GM12878 (cell line): ENCODE results near the gene NELL1. TPM values are rescaled to one million over a fixed set of nuclear protein-coding genes. Genes with fewer than 3 reads are reported as not detected.

Experiments
- ATAC-seq: fragments of 200-7000 bp; cut with Tn5 transposase; 3 replicates; pipeline ENCODE4 v1.9.1; 2020; ENCODE audit warnings: mild to moderate bottlenecking, moderate library complexity
- BruUV-seq: library from RNA; stranded (reverse); fragments of 400-500 nt; replicated peaks from 2 replicates; lab custom pipeline; 2021; lab: Mats Ljungman, UMichigan
- CTCF ChIA-PET: fragments of 300-600 bp; sonication (Branson Sonifier 250); formaldehyde crosslinking; extraction: SDS; loops from one replicate; lab custom pipeline; 2021; ENCODE audit warnings: inconsistent platforms; lab: Yijun Ruan, JAX
- POLR2A ChIA-PET: fragments of 350-600 bp; formaldehyde crosslinking; extraction: SDS; loops from one replicate; lab custom pipeline; 2021; ENCODE audit warnings: inconsistent platforms; lab: Charles Lee
- RAD21 ChIA-PET: fragments of 300-600 bp; sonication (Branson Sonifier 250); formaldehyde crosslinking; loops from one replicate; lab custom pipeline; 2023; ENCODE audit warnings: antibody characterized with exemption; ENCODE audit not compliant: unreplicated experiment; lab: Charles Lee
- SMC1A ChIA-PET: fragments of 300-600 bp; sonication (Branson Sonifier 250); formaldehyde crosslinking; loops from one replicate; lab custom pipeline; 2023; ENCODE audit not compliant: unreplicated experiment, uncharacterized antibody; lab: Charles Lee
- DNase-seq: peaks from one replicate; pipeline ENCODE4 v3.0.0-alpha.2; 2011; ENCODE audit warnings: low read depth, low spot score
- FAIRE-seq: peaks from 3 replicates; lab custom pipeline; 2011; peaks lifted over from hg19 to GRCh38; lab: Jason Lieb, UNC
- H2AFZ ChIP-seq: 2 replicates; pipeline ENCODE4 v1.6.0; 2011; ENCODE audit warnings: low read depth, low read length, control low read depth; ENCODE audit not compliant: control insufficient read depth
- H3K27ac ChIP-seq: 2 replicates; pipeline ENCODE4 v1.5.1; 2011; ENCODE audit warnings: control low read depth; ENCODE audit not compliant: control insufficient read depth, insufficient read depth
- H3K27me3 ChIP-seq, 2 experiments: replicated peaks in 1 of 2; 2 replicates each; pipeline versions ENCODE4 v1.6.0 to v1.6.1; 2011; ENCODE audit warnings: low read length in 1 of 2; ENCODE audit not compliant: control insufficient read depth in 2 of 2, insufficient read depth in 2 of 2
- H3K36me3 ChIP-seq, 2 experiments: 2 replicates each; pipeline ENCODE4 v1.5.1; 2011; ENCODE audit warnings: low read length in 1 of 2; ENCODE audit not compliant: control insufficient read depth in 2 of 2, insufficient read depth in 2 of 2
- H3K4me1 ChIP-seq: 2 replicates; pipeline ENCODE4 v1.6.1; 2011; ENCODE audit warnings: mild to moderate bottlenecking, low read length, moderate library complexity, mixed read lengths; ENCODE audit not compliant: control insufficient read depth, insufficient read depth
- H3K4me2 ChIP-seq: 2 replicates; pipeline ENCODE4 v1.6.0; 2011; ENCODE audit warnings: control low read depth; ENCODE audit not compliant: control insufficient read depth, insufficient read depth
- H3K4me3 ChIP-seq: fragments of 200-600 bp; sonication (generic); 2 replicates; pipeline ENCODE4 v1.5.1; 2016
- H3K79me2 ChIP-seq: 2 replicates; pipeline ENCODE4 v1.6.0; 2011; ENCODE audit warnings: low read length; ENCODE audit not compliant: control insufficient read depth, insufficient read depth
- H3K9ac ChIP-seq: 2 replicates; pipeline ENCODE4 v1.8.0; 2011; ENCODE audit warnings: low read length, control low read depth, mixed read lengths; ENCODE audit not compliant: control insufficient read depth, insufficient read depth
- H3K9me3 ChIP-seq: replicated peaks from 3 replicates; pipeline ENCODE4 v1.5.1; 2011; ENCODE audit warnings: mild to moderate bottlenecking, low read length; ENCODE audit not compliant: control insufficient read depth, insufficient read depth
- H4K20me1 ChIP-seq: 2 replicates; pipeline ENCODE4 v1.6.0; 2011; ENCODE audit not compliant: control insufficient read depth, insufficient read depth
- CTCF ChIP-seq, 3 experiments: IDR thresholded peaks in 2 of 3; conservative IDR thresholded peaks in 1 of 3; 2 replicates each; pipeline ENCODE4 v1.5.1; 2011; ENCODE audit warnings: low read depth in 3 of 3, low read length in 3 of 3, mild to moderate bottlenecking in 3 of 3, control low read depth in 2 of 3, moderate library complexity in 2 of 3, inconsistent platforms in 1 of 3, mixed read lengths in 1 of 3; ENCODE audit not compliant: control insufficient read depth in 2 of 3, insufficient read depth in 1 of 3; ENCODE audit errors: extremely low read depth in 1 of 3
- POLR2AphosphoS2 ChIP-seq: IDR thresholded peaks from 2 replicates; pipeline ENCODE4 v1.6.1; 2011; ENCODE audit warnings: low read depth, mild to moderate bottlenecking, low read length, improper control_type of control experiment, moderate library complexity
- RAD21 ChIP-seq: IDR thresholded peaks from 2 replicates; pipeline ENCODE4 v1.6.1; 2011; ENCODE audit warnings: mild to moderate bottlenecking, low read depth, low read length, moderate library complexity; ENCODE audit not compliant: insufficient read depth
- RBBP5 ChIP-seq: fragments of 200-600 bp; sonication (generic); conservative IDR thresholded peaks from 2 replicates; pipeline ENCODE4 v1.6.1; 2016
- SMC3 ChIP-seq: IDR thresholded peaks from 2 replicates; pipeline ENCODE4 v1.6.1; 2011; ENCODE audit warnings: low read length, improper control_type of control experiment, borderline replicate concordance
- WGBS: methylation state at CpG from one replicate; pipeline ENCODE4 v1.1.6; 2016; ENCODE audit warnings: low lambda C conversion rate; ENCODE audit not compliant: insufficient replicate concordance, insufficient coverage; ENCODE audit errors: missing lambda C conversion rate; 5-methylcytosine and 5-hydroxymethylcytosine counted together
- in situ Hi-C: fragments of 300-500 bp; cut with MboI; formaldehyde crosslinking; loops from 9 replicates; pipeline ENCODE4 v1.14.3; 2018; ENCODE audit warnings: mixed read lengths
- intact Hi-C: fragments of 100-400 bp; cut with micrococcal nuclease; formaldehyde crosslinking; loops from one replicate; pipeline ENCODE4 v1.14.2; 2022; ENCODE audit not compliant: unreplicated experiment
- polyA plus RNA-seq, 11 experiments: library from polyadenylated mRNA; depleted of rRNA in 4 of 11; unstranded in 6 of 11; stranded (reverse) in 5 of 11; fragments of >200 nt; fragmentation: Nextera tagmentation in 4 of 11; fragmentation: Illumina TruSeq in 1 of 11; extraction: Ambion mirVana in 4 of 11; extraction: Trizol in 1 of 11; gene quantifications; 1 replicate in 1 of 11; 2 replicates in 10 of 11; pipeline versions ENCODE4 v1.2.1 to v1.2.3, GENCODE V29; 2011 to 2016; ENCODE audit warnings: inconsistent platforms in 2 of 11, missing spikeins in 2 of 11, low read depth in 1 of 11
- total RNA-seq, 4 experiments: library from RNA; depleted of rRNA in 3 of 4; stranded (reverse); fragments of >200 nt in 3 of 4; fragmentation: Illumina TruSeq in 1 of 4; extraction: Trizol in 1 of 4; gene quantifications; 2 replicates each; pipeline versions ENCODE4 v1.2.1 to v1.2.3, GENCODE V29; 2013 to 2021
- TF ChIP-seq, protein P1 (sequence below): fragments of 450-650 bp; IDR thresholded peaks from 2 replicates; pipeline ENCODE4 v1.6.1; 2017; ENCODE audit warnings: antibody characterized with exemption, mild to moderate bottlenecking, moderate library complexity

NELL1 gene
- total and polyA plus RNA-seq, 10 of the 15 experiments (the other 5 are each of a cell fraction or from before 2014, with no cell fraction given): 0.02 to 0.12 TPM; not detected in 8

DNA sequence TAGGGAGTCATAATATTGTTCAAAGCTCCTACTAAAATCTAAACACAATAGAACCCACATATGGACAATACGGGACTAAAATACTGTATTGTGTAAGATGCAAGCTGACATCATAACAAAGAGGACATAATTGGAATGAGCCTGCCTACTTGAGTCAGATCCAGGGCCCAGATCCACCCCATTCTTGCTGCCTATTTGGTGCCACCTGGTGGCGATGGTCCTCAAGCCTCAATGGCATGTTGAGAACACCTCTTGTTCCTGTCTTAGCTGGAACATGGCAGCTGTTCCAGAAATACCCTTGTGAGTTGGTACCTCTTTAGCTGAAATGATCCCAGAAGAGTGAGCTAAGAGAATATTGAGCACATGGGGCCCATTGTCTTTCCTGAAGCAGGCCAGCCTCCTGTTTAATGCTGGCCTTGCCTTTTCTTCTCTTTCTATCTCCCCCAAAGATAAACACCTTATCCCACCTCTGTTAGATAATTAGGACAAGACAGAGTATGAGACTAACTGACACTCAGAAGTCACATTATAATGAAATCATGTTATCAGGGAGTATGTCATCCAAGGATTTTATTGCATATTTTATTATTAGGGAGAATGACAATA is 842.6 kb downstream of the NELL1 start (continued):
- TF ChIP-seq POLR2AphosphoS2: no peak

- 30% methylated on average over 3 of the region's 3 CpGs for WGBS
- Histone ChIP-seq H3K9me3 (no peaks in the 10 kb centered on the region), H2AFZ (no peak overlapping the region), H4K20me1 (no peaks in the 10 kb centered on the region), H3K27ac (no peak overlapping the region), H3K36me3 (no peaks in the 10 kb centered on the region), H3K4me2 (no peak overlapping the region), H3K27me3 (no peaks in the 10 kb centered on the region), H3K79me2 (no peaks in the 10 kb centered on the region), H3K4me1 (no peaks in the 10 kb centered on the region), H3K4me3 (no peak overlapping the region), H3K9ac (no peak overlapping the region)
- FAIRE-seq: no peak
- DNase-seq: no peak
- ChIA-PET RAD21 (no interaction called here), CTCF (interaction anchor here (1.3 kb wide), 1 partner anchor 112 kb away, joined by 3 read pairs; no protein-coding TSS in a partner anchor), POLR2A (no interaction called here), SMC1A (interaction anchor here (1.4 kb wide), 1 partner anchor 10 kb away, joined by 4 read pairs; no protein-coding TSS in a partner anchor)
- TF ChIP-seq, protein P1, sequence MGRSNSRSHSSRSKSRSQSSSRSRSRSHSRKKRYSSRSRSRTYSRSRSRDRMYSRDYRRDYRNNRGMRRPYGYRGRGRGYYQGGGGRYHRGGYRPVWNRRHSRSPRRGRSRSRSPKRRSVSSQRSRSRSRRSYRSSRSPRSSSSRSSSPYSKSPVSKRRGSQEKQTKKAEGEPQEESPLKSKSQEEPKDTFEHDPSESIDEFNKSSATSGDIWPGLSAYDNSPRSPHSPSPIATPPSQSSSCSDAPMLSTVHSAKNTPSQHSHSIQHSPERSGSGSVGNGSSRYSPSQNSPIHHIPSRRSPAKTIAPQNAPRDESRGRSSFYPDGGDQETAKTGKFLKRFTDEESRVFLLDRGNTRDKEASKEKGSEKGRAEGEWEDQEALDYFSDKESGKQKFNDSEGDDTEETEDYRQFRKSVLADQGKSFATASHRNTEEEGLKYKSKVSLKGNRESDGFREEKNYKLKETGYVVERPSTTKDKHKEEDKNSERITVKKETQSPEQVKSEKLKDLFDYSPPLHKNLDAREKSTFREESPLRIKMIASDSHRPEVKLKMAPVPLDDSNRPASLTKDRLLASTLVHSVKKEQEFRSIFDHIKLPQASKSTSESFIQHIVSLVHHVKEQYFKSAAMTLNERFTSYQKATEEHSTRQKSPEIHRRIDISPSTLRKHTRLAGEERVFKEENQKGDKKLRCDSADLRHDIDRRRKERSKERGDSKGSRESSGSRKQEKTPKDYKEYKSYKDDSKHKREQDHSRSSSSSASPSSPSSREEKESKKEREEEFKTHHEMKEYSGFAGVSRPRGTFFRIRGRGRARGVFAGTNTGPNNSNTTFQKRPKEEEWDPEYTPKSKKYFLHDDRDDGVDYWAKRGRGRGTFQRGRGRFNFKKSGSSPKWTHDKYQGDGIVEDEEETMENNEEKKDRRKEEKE: no peak
- peak; percentile 8; the same call in 1 of the 2 replicates for TF ChIP-seq SMC3
- TF ChIP-seq RAD21: 0 out of 2 replicates have a peak, but pooled peaks have one; percentile 11
- TF ChIP-seq RBBP5: no peak
- TF ChIP-seq CTCF (IDR thresholded peaks at IDR 0.05 in 2 of 3, conservative IDR thresholded peaks at IDR 0.05 in 1 of 3; ENCODE audit: control insufficient read depth in 2 of 3, extremely low read depth in 1 of 3, insufficient read depth in 1 of 3, low read depth in 3 of 3, low read length in 3 of 3): peak; percentile 32 to 40 (median 34); a peak in 5 of 6 replicates
- in situ Hi-C loops (loop anchor here (5.0 kb wide), 1 partner anchor 867 kb away; no protein-coding TSS in a partner anchor), intact Hi-C loops (loop anchor here (5.0 to 10.0 kb wide), 3 partner anchors 330 to 470 kb away; no protein-coding TSS in a partner anchor)
- no TSS peak for BruUV-seq
- ATAC-seq: peak; percentile 76
Observed at GRCh38 chr11:21514316-21514715, 844.9 kb downstream of the NELL1 start.
